Panc1 (cell line): ENCODE measurements around the gene LDLRAD4. TPM values are rescaled to one million over a fixed set of nuclear protein-coding genes. Genes with fewer than 3 reads are reported as not detected.

ENCODE experiments used
- ATAC-seq: fragments of 200-7000 bp; cut with Tn5 transposase; 2 replicates; pipeline ENCODE4 v1.9.1; 2020; ENCODE audit warnings: mild to moderate bottlenecking, moderate library complexity
- BruUV-seq: library from RNA; stranded (reverse); fragments of 400-500 nt; replicated peaks from 2 replicates; lab custom pipeline; 2021; lab: Mats Ljungman, UMichigan
- CTCF ChIA-PET: fragments of 300-600 bp; sonication (Branson Sonifier 250); formaldehyde crosslinking; loops from one replicate; lab custom pipeline; 2022; ENCODE audit warnings: antibody characterized with exemption; lab: Charles Lee
- POLR2A ChIA-PET: fragments of 300-600 bp; sonication (Branson Sonifier 250); formaldehyde crosslinking; loops from one replicate; lab custom pipeline; 2022; ENCODE audit warnings: antibody characterized with exemption; lab: Charles Lee
- DNase-seq: peaks from one replicate; pipeline ENCODE4 v3.0.0-alpha.2; 2010; ENCODE audit warnings: low read depth, low spot score
- H3K27ac ChIP-seq: 2 replicates; pipeline ENCODE4 v1.5.1; 2011; ENCODE audit warnings: mild to moderate bottlenecking, low read length, inconsistent platforms
- H3K27me3 ChIP-seq: fragments of 200-500 bp; sonication (Bioruptor generic); 2 replicates; pipeline ENCODE4 v1.6.0; 2014; ENCODE audit warnings: low read length, inconsistent platforms; ENCODE audit not compliant: control insufficient read depth, insufficient read depth
- H3K36me3 ChIP-seq: fragments of 200-500 bp; sonication (Bioruptor generic); 2 replicates; pipeline ENCODE4 v1.5.1; 2014; ENCODE audit warnings: inconsistent platforms, mild to moderate bottlenecking, low read length, moderate library complexity; ENCODE audit not compliant: control insufficient read depth, insufficient read depth
- H3K4me1 ChIP-seq: 2 replicates; pipeline ENCODE4 v1.5.1; 2011; ENCODE audit warnings: inconsistent platforms, mild to moderate bottlenecking, low read length, moderate library complexity; ENCODE audit not compliant: control insufficient read depth, insufficient read depth
- H3K4me3 ChIP-seq, 2 experiments: 2 replicates each; pipeline ENCODE4 v1.5.1; 2011 to 2012; ENCODE audit warnings: low read depth in 2 of 2, low read length in 2 of 2, mild to moderate bottlenecking in 2 of 2, inconsistent platforms in 1 of 2, moderate library complexity in 1 of 2
- H3K9me3 ChIP-seq: fragments of 200-500 bp; sonication (Bioruptor generic); 2 replicates; pipeline ENCODE4 v1.5.1; 2014; ENCODE audit warnings: low read depth, mild to moderate bottlenecking, inconsistent platforms, low read length, moderate library complexity; ENCODE audit not compliant: control insufficient read depth, insufficient read depth
- CTCF ChIP-seq: fragments of 450-650 bp; IDR thresholded peaks from 2 replicates; pipeline ENCODE4 v1.5.1; 2017; ENCODE audit warnings: mild to moderate bottlenecking
- POLR2AphosphoS5 ChIP-seq: IDR thresholded peaks from 2 replicates; pipeline ENCODE4 v1.6.1; 2012; ENCODE audit warnings: mild to moderate bottlenecking, low read depth, low read length, moderate library complexity
- REST ChIP-seq, 2 experiments: IDR thresholded peaks; 2 replicates each; pipeline ENCODE4 v1.6.1; 2011 to 2012; ENCODE audit warnings: low read depth in 2 of 2, control low read depth in 1 of 2, low read length in 1 of 2, mild to moderate bottlenecking in 1 of 2, moderate library complexity in 1 of 2; ENCODE audit not compliant: insufficient read depth in 1 of 2
- SIN3A ChIP-seq: IDR thresholded peaks from 2 replicates; pipeline ENCODE4 v1.6.1; 2012; ENCODE audit warnings: low read depth, mild to moderate bottlenecking, low read length, moderate library complexity, borderline replicate concordance; ENCODE audit not compliant: insufficient read depth
- TCF7L2 ChIP-seq: IDR thresholded peaks from 2 replicates; pipeline ENCODE4 v1.6.1; 2011; ENCODE audit warnings: mild to moderate bottlenecking, low read depth, low read length, inconsistent platforms
- in situ Hi-C: cut with HindIII; loops from 2 replicates; pipeline ENCODE4 v1.10.0; 2016; ENCODE audit warnings: low sequenced_read_pairs, low pct_unique_long_range_greater_than_20kb
- intact Hi-C: fragments of 100-400 bp; cut with micrococcal nuclease; formaldehyde crosslinking; loops from one replicate; pipeline ENCODE4 v1.10.0; 2022; ENCODE audit not compliant: unreplicated experiment
- total RNA-seq: library from RNA; stranded (reverse); gene quantifications from one replicate; pipeline ENCODE4 v1.2.1, GENCODE V29; 2021; ENCODE audit not compliant: unreplicated experiment

The LDLRAD4 gene
- total RNA-seq, 1 experiment from 2014 or later, result 0.28 TPM

GRCh38 chr18:13288509-13289133 lies 70.1 kb downstream of the LDLRAD4 start:
- Histone ChIP-seq H3K4me1 (no peaks in the 10 kb centered on the region), H3K4me3 (no peak overlapping the region), H3K27ac (no peak overlapping the region), H3K9me3 (no peaks in the 10 kb centered on the region), H3K27me3 (no peaks in the 10 kb centered on the region), H3K36me3 (no peaks in the 10 kb centered on the region)
- DNase-seq, result no peak
- POLR2A ChIA-PET, result no interaction called here
- ATAC-seq, result no peak
- in situ Hi-C loops (no loop called here), intact Hi-C loops (no loop called here)
- CTCF ChIA-PET, result no interaction called here
- TF ChIP-seq TCF7L2 (no peak), POLR2AphosphoS5 (no peak), REST (IDR thresholded peaks at IDR 0.05; ENCODE audit: insufficient read depth in 1 of 2, low read depth in 2 of 2, low read length in 1 of 2) (no peak)
- BruUV-seq, result no TSS peak

GRCh38 chr18:13289481-13290205 lies 71.1 kb downstream of the LDLRAD4 start:
- POLR2A ChIA-PET, result no interaction called here
- Histone ChIP-seq H3K4me1 (no peaks in the 10 kb centered on the region), H3K27me3 (no peaks in the 10 kb centered on the region), H3K9me3 (no peaks in the 10 kb centered on the region), H3K27ac (no peak overlapping the region), H3K4me3 (no peak overlapping the region), H3K36me3 (no peaks in the 10 kb centered on the region)
- CTCF ChIA-PET, result no interaction called here
- no peak for TF ChIP-seq CTCF
- no peak for TF ChIP-seq POLR2AphosphoS5
- TF ChIP-seq TCF7L2, result no peak
- TF ChIP-seq REST (IDR thresholded peaks at IDR 0.05; ENCODE audit: insufficient read depth in 1 of 2, low read depth in 2 of 2, low read length in 1 of 2), result no peak
- no peak for TF ChIP-seq SIN3A
- in situ Hi-C loops, result no loop called here
- BruUV-seq, result no TSS peak
- no peak for DNase-seq
- intact Hi-C loops, result no loop called here
- no peak for ATAC-seq
